Spleen (tissue), 11 donors: ENCODE data around the gene ACSF3. TPM values are rescaled to one million over a fixed set of nuclear protein-coding genes. Genes with fewer than 3 reads are reported as not detected.

Experiments
- DNase-seq: peaks from one replicate; pipeline ENCODE4 v3.0.0-alpha.2; 2020
- H3K27ac ChIP-seq, 8 donors: fragments of 200-600 bp; sonication (generic) in 7 of 8; 1 replicate in 4 of 8; 2 replicates in 4 of 8; pipeline versions ENCODE4 v1.5.0 to v1.8.0; 2016 to 2021; ENCODE audit warnings: inconsistent platforms in 4 of 8, mild to moderate bottlenecking in 4 of 8, moderate library complexity in 1 of 8
- H3K27me3 ChIP-seq, 7 donors: fragments of 200-600 bp; sonication (generic) in 6 of 7; replicated peaks in 1 of 7; 1 replicate in 4 of 7; 2 replicates in 3 of 7; pipeline versions ENCODE4 v1.5.0 to v1.8.0; 2016 to 2021; ENCODE audit warnings: inconsistent platforms in 3 of 7, mild to moderate bottlenecking in 1 of 7
- H3K36me3 ChIP-seq, 6 donors: fragments of 200-600 bp; sonication (generic) in 5 of 6; 1 replicate in 4 of 6; 2 replicates in 2 of 6; pipeline versions ENCODE4 v1.5.0 to v1.8.0; 2016 to 2021; ENCODE audit warnings: inconsistent platforms in 2 of 6
- H3K4me1 ChIP-seq, 6 donors: fragments of 200-600 bp; sonication (generic) in 5 of 6; 1 replicate in 3 of 6; 2 replicates in 3 of 6; pipeline versions ENCODE4 v1.5.0 to v1.8.0; 2016 to 2021; ENCODE audit warnings: inconsistent platforms in 3 of 6
- H3K4me3 ChIP-seq, 8 donors: fragments of 200-600 bp; sonication (generic) in 7 of 8; 1 replicate in 4 of 8; 2 replicates in 4 of 8; pipeline versions ENCODE4 v1.5.0 to v1.8.0; 2016 to 2021; ENCODE audit warnings: inconsistent platforms in 4 of 8, mild to moderate bottlenecking in 4 of 8, moderate library complexity in 2 of 8
- H3K9me3 ChIP-seq, 8 donors: fragments of 200-600 bp; sonication (generic) in 7 of 8; 1 replicate in 4 of 8; 2 replicates in 4 of 8; pipeline versions ENCODE4 v1.5.0 to v1.8.0; 2016 to 2021; ENCODE audit warnings: inconsistent platforms in 4 of 8
- POLR2A ChIP-seq, 3 donors: fragments of 450-650 bp; IDR thresholded peaks; one replicate each; pipeline ENCODE4 v1.5.1; 2017; ENCODE audit warnings: antibody characterized with exemption in 3 of 3, mild to moderate bottlenecking in 1 of 3
- POLR2AphosphoS5 ChIP-seq, 3 donors: sonication (generic); formaldehyde crosslinking; IDR thresholded peaks; one replicate each; pipeline ENCODE4 v1.5.1; 2017; ENCODE audit warnings: antibody characterized with exemption in 3 of 3
- WGBS, 5 donors: extraction: QIAGEN DNeasy Blood & Tissue Kit in 3 of 5; methylation state at CpG; one replicate each; pipeline versions ENCODE4 v1.1.5 to v1.1.7; 2013 to 2018; 5-methylcytosine and 5-hydroxymethylcytosine counted together
- intact Hi-C: fragments of 100-400 bp; cut with DNase I; formaldehyde crosslinking; loops from one replicate; pipeline ENCODE4 v1.15.0; 2023; ENCODE audit warnings: low total_unique reads
- polyA plus RNA-seq, 3 donors: library from polyadenylated mRNA; stranded (reverse); fragments of 200-250 nt; gene quantifications; one replicate each; pipeline ENCODE4 v1.2.1, GENCODE V29; 2013
- total RNA-seq, 7 donors: library from RNA; depleted of rRNA in 3 of 7; stranded (reverse); fragments of >200 nt in 3 of 7; fragmentation: NEBNext Ultra II Directional in 4 of 7; extraction: Animal tissue kit (Norgen Biotek cat#: 25700) in 4 of 7; gene quantifications; one replicate each; pipeline versions ENCODE4 v1.1.0 to v1.2.1, GENCODE V29; 2016 to 2021
- TF ChIP-seq, protein P1 (sequence below), 11 experiments: fragments of 200-600 bp in 7 of 11; fragments of 450-650 bp in 4 of 11; sonication (generic) in 4 of 11; IDR thresholded peaks in 8 of 11; conservative IDR thresholded peaks in 3 of 11; 1 replicate in 7 of 11; 2 replicates in 4 of 11; pipeline versions ENCODE4 v1.4.0 to v1.8.0; 2016 to 2021; ENCODE audit warnings: antibody characterized with exemption in 11 of 11, inconsistent platforms in 4 of 11, mild to moderate bottlenecking in 1 of 11
- donor health status: healthy with polysubstance abuse.
- donor health status: DM: no; HTN: no; CAD: no; lungs with moderate emphysema.
- donor health status: DM: no; HTN: no; CAD: no.
- donor health status: Bipolar disorder and iron deficiency.
- donor health status: healthy.
- donor health status: DM: no; HTN: no; CAD: no.
- donor health status: DM: yes; HTN: yes; CAD: no.

Gene ACSF3
- total and polyA plus RNA-seq, 10 donors = 35.4 to 68.1 (median 49.1) TPM

DNA sequence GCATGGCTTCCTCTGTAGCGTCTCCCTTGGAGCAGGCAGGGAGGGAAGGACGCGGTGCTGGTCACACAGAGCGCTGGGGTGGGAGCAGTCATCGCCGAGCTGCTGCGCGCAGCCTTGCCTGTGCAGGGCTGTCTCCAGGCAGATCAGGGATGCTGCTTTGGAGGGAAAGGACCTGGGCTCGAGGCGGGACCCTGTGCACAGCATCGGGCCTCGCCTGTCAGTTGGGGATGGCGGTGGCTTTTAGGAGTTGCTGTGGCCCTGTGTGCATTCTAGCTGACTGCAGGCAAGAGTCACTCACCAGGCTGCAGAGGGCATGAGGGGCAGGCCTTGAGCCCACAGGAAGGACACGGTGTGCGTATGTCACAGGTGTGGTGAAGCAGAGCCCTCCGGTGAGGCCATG is 10.1 kb downstream of the ACSF3 start:
- H3K36me3 ChIP-seq = peaks cover 0 to 98% (median 78%) of the 10 kb centered on the region in 6 donors
- peak; percentile 70 for DNase-seq
- H3K4me3 ChIP-seq = no peak overlapping the region
- intact Hi-C loops = no loop called here
- peaks cover 5 to 37% (median 16%) of the 10 kb centered on the region in 6 donors for H3K4me1 ChIP-seq
- WGBS, 5 donors = 87 to 98% (median 90%) methylated on average over 11 to 16 of the region's 16 CpGs
- H3K27me3 ChIP-seq = no peaks in the 10 kb centered on the region
- H3K27ac ChIP-seq = no peak overlapping the region
- TF ChIP-seq POLR2A (IDR thresholded peaks at IDR 0.05) (no peak), POLR2AphosphoS5 (IDR thresholded peaks at IDR 0.05) (no peak)
- TF ChIP-seq, protein P1, sequence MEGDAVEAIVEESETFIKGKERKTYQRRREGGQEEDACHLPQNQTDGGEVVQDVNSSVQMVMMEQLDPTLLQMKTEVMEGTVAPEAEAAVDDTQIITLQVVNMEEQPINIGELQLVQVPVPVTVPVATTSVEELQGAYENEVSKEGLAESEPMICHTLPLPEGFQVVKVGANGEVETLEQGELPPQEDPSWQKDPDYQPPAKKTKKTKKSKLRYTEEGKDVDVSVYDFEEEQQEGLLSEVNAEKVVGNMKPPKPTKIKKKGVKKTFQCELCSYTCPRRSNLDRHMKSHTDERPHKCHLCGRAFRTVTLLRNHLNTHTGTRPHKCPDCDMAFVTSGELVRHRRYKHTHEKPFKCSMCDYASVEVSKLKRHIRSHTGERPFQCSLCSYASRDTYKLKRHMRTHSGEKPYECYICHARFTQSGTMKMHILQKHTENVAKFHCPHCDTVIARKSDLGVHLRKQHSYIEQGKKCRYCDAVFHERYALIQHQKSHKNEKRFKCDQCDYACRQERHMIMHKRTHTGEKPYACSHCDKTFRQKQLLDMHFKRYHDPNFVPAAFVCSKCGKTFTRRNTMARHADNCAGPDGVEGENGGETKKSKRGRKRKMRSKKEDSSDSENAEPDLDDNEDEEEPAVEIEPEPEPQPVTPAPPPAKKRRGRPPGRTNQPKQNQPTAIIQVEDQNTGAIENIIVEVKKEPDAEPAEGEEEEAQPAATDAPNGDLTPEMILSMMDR (IDR thresholded peaks at IDR 0.05 in 8 of 11, conservative IDR thresholded peaks at IDR 0.05 in 3 of 11) = no peak
- H3K9me3 ChIP-seq = no peaks in the 10 kb centered on the region

- Histone ChIP-seq H3K4me1 (peaks cover under 1 to 31% (median 11%) of the 10 kb centered on the region in 6 donors), H3K9me3 (no peaks in the 10 kb centered on the region), H3K4me3 (no peak overlapping the region), H3K27ac (no peak overlapping the region), H3K36me3 (peaks cover 0 to 97% (median 78%) of the 10 kb centered on the region in 6 donors), H3K27me3 (no peaks in the 10 kb centered on the region)
- 82 to 92% (median 89%) methylated on average over 9 to 10 of the region's 10 CpGs for WGBS, 5 donors
- intact Hi-C loops = no loop called here
- TF ChIP-seq POLR2AphosphoS5 (IDR thresholded peaks at IDR 0.05) = no peak
- TF ChIP-seq, protein P1 (IDR thresholded peaks at IDR 0.05 in 8 of 11, conservative IDR thresholded peaks at IDR 0.05 in 3 of 11) = no peak
- no peak for TF ChIP-seq POLR2A (IDR thresholded peaks at IDR 0.05)
- DNase-seq = peak; percentile 43
These were observed 10.7 kb downstream of the ACSF3 start for GRCh38 chr16:89104303-89104702.

- Histone ChIP-seq H3K27me3 (no peaks in the 10 kb centered on the region), H3K36me3 (peaks cover 0 to 97% (median 78%) of the 10 kb centered on the region in 6 donors), H3K27ac (no peak overlapping the region), H3K4me1 (peaks cover 0 to 24% (median 4%) of the 10 kb centered on the region in 6 donors), H3K4me3 (no peak overlapping the region), H3K9me3 (no peaks in the 10 kb centered on the region)
- peak; percentile 62 for DNase-seq
- TF ChIP-seq, protein P1 (IDR thresholded peaks at IDR 0.05 in 8 of 11, conservative IDR thresholded peaks at IDR 0.05 in 3 of 11) = no peak
- TF ChIP-seq POLR2AphosphoS5 (IDR thresholded peaks at IDR 0.05) (peak in 1 of 3 donors; percentile 31), POLR2A (IDR thresholded peaks at IDR 0.05) (no peak)
- intact Hi-C loops = no loop called here
- 72 to 82% (median 79%) methylated on average over 23 of the region's 23 CpGs for WGBS, 5 donors
These were observed 11.4 kb downstream of the ACSF3 start for GRCh38 chr16:89104930-89105571.

GRCh38 chr16:89105599-89106151 is 12.0 kb downstream of the ACSF3 start:
- intact Hi-C loops = no loop called here
- H3K4me1 ChIP-seq = peaks cover 0 to 18% (median 0%) of the 10 kb centered on the region in 6 donors
- no peak overlapping the region for H3K4me3 ChIP-seq
- H3K9me3 ChIP-seq = no peaks in the 10 kb centered on the region
- H3K27me3 ChIP-seq = no peaks in the 10 kb centered on the region
- DNase-seq = peak; percentile 54
- no peak overlapping the region for H3K27ac ChIP-seq
- H3K36me3 ChIP-seq = peaks cover 0 to 96% (median 77%) of the 10 kb centered on the region in 6 donors
- TF ChIP-seq, protein P1 (IDR thresholded peaks at IDR 0.05 in 8 of 11, conservative IDR thresholded peaks at IDR 0.05 in 3 of 11) = no peak
- no peak for TF ChIP-seq POLR2AphosphoS5 (IDR thresholded peaks at IDR 0.05)
- TF ChIP-seq POLR2A (IDR thresholded peaks at IDR 0.05) = no peak
- WGBS, 5 donors = 88 to 94% (median 91%) methylated on average over 16 of the region's 16 CpGs
